HCT116 (cell line): ENCODE results near the gene ENPP3. TPM values are rescaled to one million over a fixed set of nuclear protein-coding genes. Genes with fewer than 3 reads are reported as not detected.

Source experiments
- ATAC-seq: fragments of 200-7000 bp; cut with Tn5 transposase; 2 replicates; pipeline ENCODE4 v1.9.1; 2020; ENCODE audit warnings: mild to moderate bottlenecking, moderate library complexity
- BruUV-seq: library from RNA; stranded (reverse); fragments of 400-500 nt; replicated peaks from 2 replicates; lab custom pipeline; 2021; lab: Mats Ljungman, UMichigan
- CTCF ChIA-PET: fragments of 300-600 bp; sonication (Branson Sonifier 250); formaldehyde crosslinking; loops from one replicate; lab custom pipeline; 2021; ENCODE audit warnings: antibody characterized with exemption; lab: Charles Lee
- POLR2A ChIA-PET: fragments of 300-600, 350-600 bp; sonication (Branson Sonifier 250); formaldehyde crosslinking; loops from one replicate; lab custom pipeline; 2021; ENCODE audit warnings: antibody characterized with exemption; lab: Charles Lee
- RAD21 ChIA-PET, 2 experiments: fragments of 300-600 bp; sonication (Branson Sonifier 250); formaldehyde crosslinking; loops; one replicate each; lab custom pipeline; 2023; ENCODE audit warnings: low total read pairs in 2 of 2; ENCODE audit not compliant: uncharacterized antibody in 2 of 2, unreplicated experiment in 2 of 2, low non-redundant PET in 1 of 2; lab: Charles Lee
- DNase-seq: peaks from one replicate; pipeline ENCODE4 v3.0.0-alpha.2; 2010; ENCODE audit warnings: low read depth, low spot score
- H2AFZ ChIP-seq: fragments of 200-600 bp; shearing (Covaris generic), sonication (generic); 2 replicates; pipeline ENCODE4 v1.6.1; 2017; ENCODE audit warnings: low read depth, mixed run types, mixed read lengths, antibody characterized with exemption, low read length; ENCODE audit not compliant: poor library complexity, severe bottlenecking
- H3K27ac ChIP-seq: 2 replicates; pipeline ENCODE4 v1.5.1; 2012; ENCODE audit warnings: low read depth, low read length
- H3K27me3 ChIP-seq: fragments of 200-600 bp; sonication (generic); 2 replicates; pipeline ENCODE4 v1.6.1; 2016; ENCODE audit warnings: mixed run types, low read length, mixed read lengths; ENCODE audit not compliant: insufficient read depth
- H3K36me3 ChIP-seq, 2 experiments: fragments of 200-500 bp in 1 of 2; fragments of 200-600 bp in 1 of 2; sonication (Bioruptor generic) in 1 of 2; sonication (generic) in 1 of 2; 2 replicates each; pipeline versions ENCODE4 v1.5.1 to v1.6.1; 2014 to 2016; ENCODE audit warnings: low read length in 2 of 2, inconsistent platforms in 1 of 2, mixed read lengths in 1 of 2, mixed run types in 1 of 2; ENCODE audit not compliant: insufficient read depth in 2 of 2, control insufficient read depth in 1 of 2
- H3K4me1 ChIP-seq, 2 experiments: fragments of 200-600 bp in 1 of 2; sonication (generic) in 1 of 2; 2 replicates each; pipeline versions ENCODE4 v1.5.1 to v1.6.1; 2012 to 2017; ENCODE audit warnings: low read length in 2 of 2, inconsistent platforms in 1 of 2, mild to moderate bottlenecking in 1 of 2, mixed read lengths in 1 of 2, mixed run types in 1 of 2, moderate library complexity in 1 of 2; ENCODE audit not compliant: insufficient read depth in 2 of 2, control insufficient read depth in 1 of 2
- H3K4me2 ChIP-seq: fragments of 200-600 bp; sonication (generic); 2 replicates; pipeline ENCODE4 v1.6.1; 2017; ENCODE audit warnings: mixed run types, low read length, mixed read lengths
- H3K4me3 ChIP-seq, 2 experiments: fragments of 200-600 bp in 1 of 2; sonication (generic) in 1 of 2; replicated peaks in 1 of 2; 2 replicates each; pipeline ENCODE4 v1.5.1; 2011 to 2016; ENCODE audit warnings: low read length in 2 of 2, control low read depth in 1 of 2, low read depth in 1 of 2, mild to moderate bottlenecking in 1 of 2, mixed read lengths in 1 of 2, mixed run types in 1 of 2
- H3K79me2 ChIP-seq: fragments of 200-600 bp; sonication (generic); 2 replicates; pipeline ENCODE4 v1.6.1; 2017; ENCODE audit warnings: mild to moderate bottlenecking, mixed run types, low read length, moderate library complexity, mixed read lengths; ENCODE audit not compliant: insufficient read depth
- H3K9ac ChIP-seq: fragments of 200-600 bp; sonication (generic); 2 replicates; pipeline ENCODE4 v1.6.1; 2016; ENCODE audit warnings: low read length, mixed read lengths
- H3K9me2 ChIP-seq: fragments of 200-600 bp; sonication (generic), shearing (Covaris generic); 2 replicates; pipeline ENCODE4 v1.6.1; 2017; ENCODE audit warnings: mixed run types, mild to moderate bottlenecking, moderate library complexity; ENCODE audit not compliant: insufficient read depth
- H3K9me3 ChIP-seq, 2 experiments: fragments of 200-500 bp in 1 of 2; fragments of 200-600 bp in 1 of 2; sonication (Bioruptor generic) in 1 of 2; sonication (generic) in 1 of 2; 2 replicates each; pipeline ENCODE4 v1.6.1; 2014 to 2017; ENCODE audit warnings: low read length in 2 of 2, mixed read lengths in 2 of 2, inconsistent platforms in 1 of 2, low read depth in 1 of 2, mild to moderate bottlenecking in 1 of 2, mixed run types in 1 of 2, moderate library complexity in 1 of 2; ENCODE audit not compliant: control insufficient read depth in 1 of 2, insufficient read depth in 1 of 2
- H4K20me1 ChIP-seq: fragments of 200-600 bp; sonication (generic), shearing (Covaris generic); 2 replicates; pipeline ENCODE4 v1.6.1; 2017; ENCODE audit warnings: mixed run types, mild to moderate bottlenecking, moderate library complexity; ENCODE audit not compliant: insufficient read depth
- CTCF ChIP-seq, 3 experiments: fragments of 200-600 bp in 1 of 3; sonication (generic) in 1 of 3; IDR thresholded peaks in 2 of 3; conservative IDR thresholded peaks in 1 of 3; 2 replicates each; pipeline ENCODE4 v1.5.1; 2012 to 2017; ENCODE audit warnings: low read depth in 2 of 3, low read length in 2 of 3, antibody characterized with exemption in 1 of 3, borderline replicate concordance in 1 of 3, control low read depth in 1 of 3, mild to moderate bottlenecking in 1 of 3, mixed read lengths in 1 of 3, mixed run types in 1 of 3, moderate library complexity in 1 of 3; ENCODE audit not compliant: insufficient read depth in 1 of 3
- POLR2AphosphoS5 ChIP-seq: IDR thresholded peaks from 2 replicates; pipeline ENCODE4 v1.6.1; 2011; ENCODE audit warnings: mild to moderate bottlenecking, low read depth, low read length, moderate library complexity
- REST ChIP-seq: IDR thresholded peaks from 2 replicates; pipeline ENCODE4 v1.6.1; 2012; ENCODE audit warnings: low read depth
- ZBTB33 ChIP-seq: IDR thresholded peaks from 2 replicates; pipeline ENCODE4 v1.6.1; 2011; ENCODE audit warnings: mild to moderate bottlenecking, low read length, moderate library complexity; ENCODE audit not compliant: insufficient replicate concordance; ENCODE audit errors: extremely low read depth
- intact Hi-C: fragments of 100-400 bp; cut with micrococcal nuclease; formaldehyde crosslinking; loops from 2 replicates; pipeline ENCODE4 v1.10.0; 2022
- total RNA-seq: library from RNA; stranded (reverse); gene quantifications from one replicate; pipeline ENCODE4 v1.2.1, GENCODE V29; 2021; ENCODE audit not compliant: unreplicated experiment

Gene ENPP3
- total RNA-seq, 1 experiment from 2014 or later: 0.15 TPM

DNA sequence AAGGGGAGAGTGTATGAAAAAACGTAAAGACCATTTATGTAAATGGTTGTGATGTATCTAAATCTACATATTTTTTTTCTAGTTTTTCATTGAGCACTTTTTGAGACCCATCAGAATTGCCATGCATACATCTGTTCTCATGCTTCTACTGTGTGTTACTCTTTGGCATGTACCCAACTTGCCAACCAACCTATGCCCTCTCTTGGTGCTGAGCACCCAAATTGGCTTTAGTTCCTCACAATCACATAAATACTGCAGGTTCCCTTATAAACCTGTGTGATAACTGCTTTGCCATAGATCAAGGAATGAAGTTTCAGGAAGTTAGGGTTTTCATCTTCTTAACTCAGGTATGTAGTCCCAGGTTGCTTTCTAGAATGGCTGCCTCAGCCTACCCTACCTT, 7.8 kb downstream of the ENPP3 start:
- POLR2A ChIA-PET: no interaction called here
- Histone ChIP-seq H2AFZ (no peak overlapping the region), H3K27ac (no peak overlapping the region), H3K9me2 (no peaks in the 10 kb centered on the region), H3K36me3 (no peaks in the 10 kb centered on the region), H3K9ac (no peak overlapping the region), H3K4me3 (no peak overlapping the region), H3K4me2 (no peak overlapping the region), H3K27me3 (no peaks in the 10 kb centered on the region), H3K9me3 (no peaks in the 10 kb centered on the region), H4K20me1 (no peaks in the 10 kb centered on the region), H3K79me2 (no peaks in the 10 kb centered on the region), H3K4me1 (peaks cover 0 to 11% of the 10 kb centered on the region in 2 experiments; a peak in 2 of 4 replicates)
- no peak for TF ChIP-seq CTCF (IDR thresholded peaks at IDR 0.05 in 2 of 3, conservative IDR thresholded peaks at IDR 0.05 in 1 of 3; ENCODE audit: borderline replicate concordance in 1 of 3, insufficient read depth in 1 of 3, low read depth in 2 of 3, low read length in 2 of 3)
- TF ChIP-seq POLR2AphosphoS5: no peak
- TF ChIP-seq ZBTB33: no peak
- TF ChIP-seq REST: no peak
- BruUV-seq: no TSS peak
- no peak for DNase-seq
- CTCF ChIA-PET: no interaction called here
- ATAC-seq: no peak
- intact Hi-C loops: no loop called here
- RAD21 ChIA-PET: no interaction called here
